Measurements from ENCODE around the gene S100G.
"Not testable (repeated sequence)": the region's sequence is repeated elsewhere in the genome, so short reads cannot be mapped to it uniquely, and the experiment has no call there.

The S100G gene

DNA sequence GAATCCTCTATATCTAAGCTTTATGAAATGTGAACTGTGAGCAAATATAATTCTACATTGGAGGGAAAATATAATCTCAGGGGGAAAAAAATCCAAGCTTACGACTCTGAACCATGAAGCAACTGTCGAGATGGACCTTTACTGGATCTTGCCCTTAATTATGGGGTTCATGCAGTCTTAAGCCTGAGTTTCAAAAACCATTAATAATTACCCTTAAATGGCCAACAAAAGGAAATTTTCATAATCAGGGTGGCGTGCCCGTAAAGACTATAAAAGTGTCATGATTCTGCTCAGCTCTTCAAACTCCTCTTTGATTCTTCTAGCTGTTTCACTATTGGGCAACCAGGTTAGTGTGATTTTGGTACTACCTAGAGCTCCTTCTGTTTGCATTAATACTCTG, at the start of gene S100G:
Gene S100G, plus strand, starts transcription at position 301 of the 400 bp plus-strand sequence. CDS start 849 bp downstream, outside the sequence.
- no peak for DNase-seq

DNA sequence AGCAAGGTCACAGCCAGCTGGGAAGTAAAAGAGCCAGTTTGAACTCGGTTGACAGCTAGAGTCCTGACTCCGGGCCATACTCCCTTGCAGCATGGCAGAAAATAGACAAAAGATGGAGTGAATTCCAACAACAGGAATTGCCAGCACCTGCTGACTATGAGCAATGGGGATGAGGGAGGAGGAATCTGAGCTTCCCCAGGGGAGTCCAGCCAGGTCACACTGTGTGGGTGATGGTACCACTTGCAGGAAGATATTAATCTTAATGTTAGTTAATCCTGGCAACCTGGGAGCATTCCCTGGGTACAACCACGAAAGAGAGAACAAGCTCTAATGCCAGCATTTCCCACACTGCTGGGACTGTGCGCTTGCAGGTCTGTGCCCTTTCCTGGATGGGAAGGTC, 48.1 kb upstream of the S100G start:
- DNase-seq = no peak

DNA sequence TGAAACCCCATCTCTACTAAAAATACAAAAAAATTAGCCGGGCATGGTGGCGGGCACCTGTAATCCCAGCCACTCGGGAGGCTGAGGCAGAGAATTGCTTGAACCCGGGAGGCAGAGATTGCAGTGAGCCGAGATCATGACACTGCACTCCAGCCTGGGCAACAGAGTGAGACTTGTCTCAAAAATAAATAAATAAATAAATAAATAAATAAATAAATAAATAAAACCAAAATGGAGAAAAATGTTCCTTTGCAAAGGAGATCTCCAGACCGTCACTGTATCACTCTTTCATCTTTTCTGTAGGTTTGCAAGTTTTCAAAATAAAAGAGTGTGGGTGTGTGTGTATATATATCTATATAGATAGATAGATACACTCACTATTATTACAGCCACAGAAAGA, 46.7 kb upstream of the S100G start:
- not testable (repeated sequence) for DNase-seq

- no peak for DNase-seq
Measured at GRCh38 chrX:16603822-16604221, 46.1 kb upstream of the S100G start.

GRCh38 chrX:16604337-16604736, 45.6 kb upstream of the S100G start:
- no peak for DNase-seq

- no peak for DNase-seq
Measured at GRCh38 chrX:16606142-16606720, 43.7 kb upstream of the S100G start.

- no peak for DNase-seq
Measured at GRCh38 chrX:16610121-16610621, 39.8 kb upstream of the S100G start.

DNA sequence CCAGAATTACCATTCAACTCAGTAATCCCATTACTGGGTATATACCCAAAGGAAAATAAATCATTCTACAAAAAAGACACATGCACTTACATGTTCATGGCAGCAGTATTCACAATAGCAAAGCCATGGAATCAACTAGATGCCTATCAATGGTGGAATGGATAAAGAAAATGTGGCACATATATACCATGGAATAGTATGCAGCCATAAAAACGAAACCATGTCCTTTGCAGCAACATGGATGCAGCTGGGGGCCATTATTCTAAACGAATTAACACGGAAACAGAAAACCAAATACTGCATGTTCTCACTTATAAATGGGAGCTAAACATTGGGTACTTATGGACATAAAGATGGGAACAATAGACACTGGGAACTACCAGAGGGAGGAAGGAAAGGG, 39.3 kb upstream of the S100G start:
- not testable (repeated sequence) for DNase-seq

GRCh38 chrX:16612257-16612897, 37.6 kb upstream of the S100G start:
- DNase-seq = no peak

- no peak for DNase-seq
Measured at GRCh38 chrX:16617382-16617781, 32.6 kb upstream of the S100G start.

DNA sequence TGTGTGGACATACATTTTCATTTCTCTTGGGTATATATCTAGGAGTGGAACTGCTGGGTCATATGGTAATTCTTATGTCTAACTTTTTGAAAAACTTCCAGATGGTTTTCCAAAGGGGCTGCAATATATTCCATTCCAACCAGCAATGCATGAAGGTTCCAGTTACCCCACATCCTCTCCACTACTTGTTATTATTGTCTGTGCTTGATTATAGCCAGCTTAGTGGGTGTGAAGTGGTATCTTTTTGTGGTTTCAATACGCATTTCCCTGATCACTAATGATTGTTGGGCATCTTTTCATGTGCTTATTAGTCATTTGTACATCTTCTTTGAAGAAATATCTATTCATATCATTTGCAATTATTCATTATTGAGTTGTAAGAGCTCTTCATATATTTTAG, 31.5 kb upstream of the S100G start:
- no peak for DNase-seq

DNA sequence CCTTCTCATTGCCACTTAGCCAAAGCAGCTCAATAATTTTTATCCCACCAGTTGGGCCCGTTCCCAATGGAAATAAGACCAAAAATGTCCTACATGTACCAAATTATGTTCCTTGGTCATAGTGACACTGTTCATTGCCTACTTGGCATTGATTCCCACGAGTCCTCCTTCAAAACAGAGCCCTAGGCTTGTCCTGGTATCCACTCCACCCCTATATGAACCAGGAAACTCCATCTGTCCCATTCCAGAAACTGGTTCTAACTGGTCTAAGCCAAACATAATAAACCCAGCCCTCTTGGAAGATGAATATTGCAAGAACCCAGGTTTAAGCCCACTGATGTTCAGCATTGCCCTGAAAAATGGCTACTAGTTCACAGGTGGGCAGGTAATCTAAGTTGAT, 30.9 kb upstream of the S100G start:
- DNase-seq = no peak

- DNase-seq = not testable (repeated sequence)
Measured at GRCh38 chrX:16628511-16628910, 21.4 kb upstream of the S100G start.

DNA sequence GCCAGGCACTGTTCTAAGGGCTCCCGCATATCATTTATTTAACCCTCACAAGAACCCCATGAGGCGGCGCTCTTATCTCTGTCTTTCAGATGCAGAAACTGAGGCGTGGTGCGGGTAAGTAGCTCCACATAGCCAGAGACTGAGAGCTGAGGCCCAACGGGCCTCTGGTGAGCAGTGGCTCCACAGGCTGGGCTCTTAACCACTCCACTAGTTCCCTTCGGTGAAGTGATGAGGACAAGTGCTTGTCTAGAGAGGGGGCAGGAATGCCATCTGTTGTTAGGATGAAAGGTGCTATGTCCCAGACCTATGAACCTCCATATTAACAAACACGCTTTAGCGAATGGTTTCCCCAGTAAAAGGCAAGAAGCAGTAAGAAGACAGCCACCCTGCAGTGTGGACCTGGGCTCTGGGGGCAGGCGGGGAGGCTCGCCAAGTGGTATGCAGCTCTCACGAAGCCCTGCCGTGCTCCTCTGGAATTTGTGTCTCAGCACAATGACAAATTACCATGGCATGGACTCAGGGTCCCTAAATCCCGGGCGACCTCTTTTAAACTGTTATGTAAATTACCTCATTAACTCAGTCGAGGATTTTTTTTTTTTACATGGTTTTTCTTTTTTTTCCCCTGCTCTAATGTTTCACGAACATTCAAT, 20.9 kb upstream of the S100G start:
- DNase-seq = no peak

DNA sequence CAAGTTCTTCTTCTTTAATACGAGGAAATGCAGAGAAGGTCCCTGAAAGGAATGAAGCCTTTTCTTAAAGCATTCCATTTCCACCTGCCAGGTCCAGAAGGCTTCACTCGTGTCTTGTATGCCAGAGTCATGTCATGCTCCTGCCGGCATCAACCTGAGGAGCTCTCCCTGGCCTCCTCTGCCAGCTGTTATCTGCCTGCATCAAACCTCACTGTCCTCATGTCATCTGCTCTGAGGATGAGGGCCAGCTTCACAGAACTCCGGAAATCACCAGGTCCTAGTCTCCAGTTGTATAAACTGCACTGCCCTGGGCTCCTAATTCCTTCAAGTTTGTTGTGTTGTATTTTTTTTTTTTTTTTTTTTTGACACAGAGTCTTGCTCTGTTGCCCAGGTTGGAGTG, 20.0 kb upstream of the S100G start:
- DNase-seq = no peak

DNA sequence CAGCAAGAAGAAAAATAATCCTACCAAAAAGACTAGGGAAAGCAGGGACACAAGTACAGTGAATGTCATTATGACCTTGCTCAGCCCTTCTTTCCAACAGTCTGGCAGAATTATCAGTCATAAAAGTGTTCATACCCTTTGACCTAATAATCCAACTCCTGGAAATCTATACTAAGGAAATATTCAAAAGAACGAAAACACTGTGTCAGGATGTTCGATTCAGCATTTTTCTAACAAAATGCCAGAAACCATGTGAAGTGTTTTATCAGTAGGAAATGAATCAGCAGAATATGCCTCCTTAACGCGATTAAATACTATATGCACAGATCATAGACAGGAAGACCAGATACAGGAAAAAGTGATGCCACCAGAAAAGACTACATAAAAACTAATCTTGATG, 16.2 kb upstream of the S100G start:
- no peak for DNase-seq

- DNase-seq = no peak
Measured at GRCh38 chrX:16635040-16635439, 14.9 kb upstream of the S100G start.

GRCh38 chrX:16635596-16635995, 14.4 kb upstream of the S100G start:
- no peak for DNase-seq

DNA sequence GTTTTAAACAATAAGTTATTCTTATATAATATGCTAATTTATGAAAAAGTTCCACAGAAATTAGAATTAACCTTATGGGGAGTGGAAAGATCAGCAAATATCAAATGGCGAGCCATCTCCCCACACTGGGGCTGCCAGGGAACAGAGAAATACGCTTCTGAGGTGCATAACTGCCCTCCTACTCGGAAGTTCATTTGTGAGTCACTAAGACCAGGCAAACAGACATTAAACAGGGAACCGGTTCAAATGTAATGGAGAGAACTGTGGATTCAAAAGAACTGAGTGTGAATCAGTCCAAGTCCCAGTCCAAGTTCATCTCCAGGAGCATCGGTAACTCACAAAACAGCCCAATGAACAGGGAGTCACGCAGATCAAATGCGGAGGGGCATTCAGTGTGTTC, 11.4 kb upstream of the S100G start:
- no peak for DNase-seq

DNA sequence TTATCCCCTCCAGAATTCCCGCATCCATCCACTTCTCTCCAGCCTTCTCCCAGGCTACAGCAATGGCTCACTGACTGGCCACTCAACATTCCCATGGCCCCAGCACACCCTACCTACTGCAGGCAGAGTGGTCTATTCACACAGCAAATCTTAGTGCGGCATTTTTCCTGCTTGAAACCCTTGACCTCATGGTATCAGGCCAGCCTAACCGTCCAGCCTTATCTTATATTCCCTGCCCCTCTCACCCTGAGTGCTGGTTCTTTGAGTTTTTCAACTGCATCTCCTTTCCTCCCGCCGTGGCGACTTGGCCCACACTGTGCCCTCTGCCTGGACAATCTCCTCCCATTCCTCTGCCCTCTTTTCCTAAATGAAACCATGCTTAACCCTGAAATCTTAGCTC, 10.0 kb upstream of the S100G start:
- DNase-seq = no peak

DNA sequence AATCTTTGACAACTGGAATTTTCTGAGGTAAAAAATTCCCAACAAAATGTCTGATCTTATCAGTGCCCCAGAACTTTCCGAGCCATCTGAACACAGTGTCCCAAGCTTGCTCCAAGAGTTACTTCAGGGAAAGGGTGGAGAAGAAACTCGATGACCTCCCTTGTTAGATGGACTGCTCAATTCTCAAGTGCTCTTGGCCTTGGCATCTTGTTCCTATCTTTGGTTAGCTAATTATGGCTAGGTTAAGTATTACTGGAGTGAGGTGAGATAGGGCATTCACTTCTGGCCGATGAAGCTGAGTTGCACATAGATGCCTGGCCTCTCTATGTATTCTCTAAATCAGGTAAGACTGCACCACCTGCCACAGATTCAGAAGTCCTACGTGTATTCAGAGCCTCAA, 9.1 kb upstream of the S100G start:
- no peak for DNase-seq

DNA sequence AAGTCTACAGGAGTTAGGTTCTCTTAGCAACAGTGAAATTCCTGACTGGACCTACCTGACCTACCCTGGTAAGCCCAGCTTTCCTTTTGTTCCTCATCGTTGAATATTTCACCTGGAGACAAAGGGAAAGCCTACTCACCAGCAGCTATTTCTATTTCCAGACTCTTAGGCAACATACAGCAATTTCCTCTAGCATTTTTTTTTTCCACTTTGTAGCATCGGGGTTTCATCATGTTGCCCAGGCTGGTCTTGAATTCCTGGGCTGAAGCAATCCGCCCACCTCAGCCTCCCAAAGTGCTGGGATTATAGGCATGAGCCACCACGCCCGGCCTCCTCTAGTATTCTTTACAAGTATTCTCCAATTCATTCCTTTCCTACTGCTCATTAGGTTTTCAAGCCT, 6.8 kb upstream of the S100G start:
- no peak for DNase-seq

DNA sequence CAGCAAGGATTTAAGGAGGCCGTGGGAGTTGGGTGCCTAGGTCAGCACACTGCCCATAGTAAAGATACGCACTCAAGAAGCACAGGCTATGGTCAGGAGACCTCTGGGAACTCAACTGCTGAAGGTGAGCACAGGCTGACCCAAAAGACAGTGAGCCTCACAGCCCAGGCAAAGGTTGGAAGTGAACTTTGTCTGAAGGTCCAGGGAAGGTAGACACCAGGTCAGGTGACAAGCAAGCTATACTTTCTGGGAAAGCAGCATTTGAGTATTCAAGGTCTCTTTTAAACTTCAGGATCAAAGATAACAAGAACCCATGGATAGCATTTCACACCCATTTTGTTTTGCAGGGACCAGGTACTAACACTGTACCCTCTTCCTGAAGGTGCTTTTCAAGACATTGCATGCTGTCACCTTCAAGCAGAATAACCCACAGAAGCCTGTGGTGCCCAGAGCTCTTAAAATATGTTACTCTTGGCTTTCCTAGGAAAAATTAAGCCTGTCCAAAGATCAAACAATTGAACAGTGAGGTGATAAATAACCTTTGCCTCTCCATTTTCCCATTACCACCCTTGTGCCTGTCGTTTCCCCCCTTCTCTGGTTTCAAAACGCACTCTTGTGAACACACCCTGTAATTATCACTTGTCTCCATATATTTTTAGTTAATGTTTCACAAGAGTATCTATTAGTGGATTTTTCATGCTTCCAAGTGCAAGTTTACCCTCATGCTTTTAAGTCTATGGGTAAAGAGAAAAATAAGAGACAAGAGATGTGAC, 3.4 kb upstream of the S100G start:
- no peak for DNase-seq
